Activated CD8-positive, alpha-beta memory T cell treated with anti-CD3 and anti-CD28 coated beads for 24 hours (primary cell): ENCODE data around the gene OSBPL8.

Experiments
- DNase-seq: peaks from one replicate; pipeline ENCODE4 v3.0.0-alpha.2; 2020

Gene OSBPL8

GRCh38 chr12:76555797-76556196, 3.8 kb downstream of the OSBPL8 start:
- DNase-seq = no peak

- no peak for DNase-seq
Measured at GRCh38 chr12:76555231-76555767, 4.3 kb downstream of the OSBPL8 start.

GRCh38 chr12:76554405-76555230, 5.0 kb downstream of the OSBPL8 start:
- no peak for DNase-seq

- DNase-seq = no peak
Measured at GRCh38 chr12:76552343-76552938, 7.1 kb downstream of the OSBPL8 start.

GRCh38 chr12:76551482-76551888, 8.1 kb downstream of the OSBPL8 start:
- DNase-seq = no peak

GRCh38 chr12:76549131-76549530, 10.4 kb downstream of the OSBPL8 start:
- DNase-seq = no peak

GRCh38 chr12:76548222-76548837, 11.2 kb downstream of the OSBPL8 start:
- no peak for DNase-seq

- DNase-seq = no peak
Measured at GRCh38 chr12:76547526-76547925, 12.0 kb downstream of the OSBPL8 start.

GRCh38 chr12:76546889-76547288, 12.7 kb downstream of the OSBPL8 start:
- DNase-seq = no peak

- DNase-seq = no peak
Measured at GRCh38 chr12:76545486-76545885, 14.1 kb downstream of the OSBPL8 start.

- DNase-seq = no peak
Measured at GRCh38 chr12:76544601-76545261, 14.8 kb downstream of the OSBPL8 start.

GRCh38 chr12:76543813-76544347, 15.7 kb downstream of the OSBPL8 start:
- no peak for DNase-seq

GRCh38 chr12:76542908-76543307, 16.7 kb downstream of the OSBPL8 start:
- DNase-seq = no peak

GRCh38 chr12:76539727-76540126, 19.8 kb downstream of the OSBPL8 start:
- DNase-seq = no peak

GRCh38 chr12:76537923-76538322, 21.6 kb downstream of the OSBPL8 start:
- no peak for DNase-seq

- no peak for DNase-seq
Measured at GRCh38 chr12:76536546-76536945, 23.0 kb downstream of the OSBPL8 start.

- DNase-seq = no peak
Measured at GRCh38 chr12:76535170-76535569, 24.4 kb downstream of the OSBPL8 start.

- no peak for DNase-seq
Measured at GRCh38 chr12:76533331-76533730, 26.2 kb downstream of the OSBPL8 start.

GRCh38 chr12:76532520-76532919, 27.1 kb downstream of the OSBPL8 start:
- no peak for DNase-seq

- no peak for DNase-seq
Measured at GRCh38 chr12:76531056-76531455, 28.5 kb downstream of the OSBPL8 start.

- no peak for DNase-seq
Measured at GRCh38 chr12:76530516-76530915, 29.1 kb downstream of the OSBPL8 start.

- no peak for DNase-seq
Measured at GRCh38 chr12:76529226-76529918, 30.2 kb downstream of the OSBPL8 start.
